Posterior vena cava (tissue), 2 donors: ENCODE data around the gene SMO. TPM values are rescaled to one million over a fixed set of nuclear protein-coding genes. Genes with fewer than 3 reads are reported as not detected.
A peak's percentile ranks its signal among the peaks of the same experiment; 100 is the strongest.
"Not testable (repeated sequence)": the region's sequence is repeated elsewhere in the genome, so short reads cannot be mapped to it uniquely, and the experiment has no call there.

Experiments used
- DNase-seq: peaks from one replicate; pipeline ENCODE4 v3.0.0-alpha.2; 2020; ENCODE audit warnings: low spot score
- intact Hi-C, 2 donors: fragments of 100-400 bp; cut with DNase I; formaldehyde crosslinking; loops; one replicate each; pipeline versions ENCODE4 v1.14.1 to v1.14.2; 2022 to 2023
- total RNA-seq, 2 donors: library from RNA; stranded (reverse); fragmentation: NEBNext Ultra II Directional; extraction: Animal tissue kit (Norgen Biotek cat#: 25700); gene quantifications; one replicate each; pipeline ENCODE4 v1.2.1, GENCODE V29; 2021
- donor health status: DM: yes; HTN: yes; CAD: no.
- donor health status: DM: yes; HTN: yes; CAD: no.

Gene SMO
- total RNA-seq, 2 donors from 2014 or later = 7.4 to 8.5 TPM

GRCh38 chr7:129168231-129169021 lies 20.0 kb upstream of the SMO start:
- DNase-seq = no peak
- intact Hi-C loops = no loop called here

DNA sequence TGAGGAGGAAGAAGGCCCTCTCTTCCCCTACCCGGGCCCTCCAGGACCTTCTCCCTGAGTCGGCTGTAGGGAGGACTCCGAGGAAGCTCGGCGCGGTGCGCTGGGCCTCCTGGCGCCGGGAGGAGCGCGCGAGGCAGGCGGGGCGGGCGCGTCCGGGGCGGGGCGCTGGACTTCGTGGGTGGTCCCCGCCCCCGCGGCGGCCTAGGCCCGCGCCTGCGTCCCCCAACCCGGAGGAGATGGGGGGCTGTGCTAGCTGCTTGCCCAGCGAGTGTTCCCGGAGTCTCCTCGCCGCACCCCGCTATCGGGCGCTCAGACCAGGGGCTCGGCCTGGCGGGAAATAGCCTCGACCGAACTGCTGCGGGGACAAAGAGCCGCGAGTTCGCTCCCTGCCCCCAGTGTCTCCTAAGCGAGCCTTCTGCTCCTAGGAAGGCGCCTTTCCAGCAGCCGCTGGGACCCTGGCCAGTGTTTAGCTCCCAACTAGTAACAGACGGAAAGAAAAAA lies 19.2 kb upstream of the SMO start:
- DNase-seq = peak; percentile 88
- intact Hi-C loops = no loop called here

- intact Hi-C loops = no loop called here
- no peak for DNase-seq
Measured at GRCh38 chr7:129169686-129170440, 18.6 kb upstream of the SMO start.

DNA sequence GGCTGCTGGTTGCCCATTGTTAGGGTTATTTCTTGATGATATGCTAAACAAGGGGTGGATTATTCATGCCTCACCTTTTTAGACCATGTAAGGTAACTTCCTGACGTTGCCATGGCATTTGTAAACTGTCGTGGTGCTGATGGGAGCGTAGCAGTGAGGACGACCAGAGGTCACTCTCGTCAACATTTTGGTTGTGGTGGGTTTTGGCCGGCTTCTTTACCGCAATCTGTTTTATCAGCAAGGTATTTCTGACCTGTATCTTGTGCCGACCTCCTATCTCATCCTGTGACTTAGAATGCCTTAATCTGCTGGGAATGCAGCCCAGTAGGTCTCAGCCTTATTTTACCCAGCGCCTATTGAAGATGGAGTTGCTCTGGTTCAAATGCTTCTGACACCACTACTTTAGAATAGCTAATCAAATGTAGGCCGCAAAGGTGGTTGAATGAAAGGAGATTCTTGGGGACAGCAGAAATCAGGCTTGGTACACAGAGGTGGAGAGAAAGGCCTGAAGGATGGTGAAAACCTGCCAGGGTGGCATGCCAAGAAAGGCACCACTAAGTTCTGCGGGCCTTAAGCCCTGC lies 17.9 kb upstream of the SMO start:
- intact Hi-C loops = no loop called here
- no peak for DNase-seq

DNA sequence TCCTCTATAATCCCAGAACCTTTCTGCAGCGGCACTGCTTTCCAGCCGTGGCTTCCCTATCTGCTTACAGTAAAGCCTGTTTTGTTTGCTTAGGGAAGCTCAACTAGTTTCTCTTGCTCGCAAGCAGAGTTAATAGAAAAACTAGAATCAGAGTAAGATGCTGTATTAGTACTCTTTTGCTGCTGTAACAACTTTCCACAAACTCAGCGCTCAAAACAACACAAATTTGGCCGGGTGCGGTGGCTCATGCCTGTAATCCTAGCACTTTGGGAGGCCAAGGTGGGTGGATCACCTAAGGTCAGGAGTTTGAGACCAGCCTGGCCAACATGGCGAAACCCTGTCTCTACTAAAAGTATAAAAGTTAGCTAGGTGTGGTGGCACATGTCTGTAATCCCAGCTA lies 14.6 kb upstream of the SMO start:
- intact Hi-C loops, DNase-seq: not testable (repeated sequence)

DNA sequence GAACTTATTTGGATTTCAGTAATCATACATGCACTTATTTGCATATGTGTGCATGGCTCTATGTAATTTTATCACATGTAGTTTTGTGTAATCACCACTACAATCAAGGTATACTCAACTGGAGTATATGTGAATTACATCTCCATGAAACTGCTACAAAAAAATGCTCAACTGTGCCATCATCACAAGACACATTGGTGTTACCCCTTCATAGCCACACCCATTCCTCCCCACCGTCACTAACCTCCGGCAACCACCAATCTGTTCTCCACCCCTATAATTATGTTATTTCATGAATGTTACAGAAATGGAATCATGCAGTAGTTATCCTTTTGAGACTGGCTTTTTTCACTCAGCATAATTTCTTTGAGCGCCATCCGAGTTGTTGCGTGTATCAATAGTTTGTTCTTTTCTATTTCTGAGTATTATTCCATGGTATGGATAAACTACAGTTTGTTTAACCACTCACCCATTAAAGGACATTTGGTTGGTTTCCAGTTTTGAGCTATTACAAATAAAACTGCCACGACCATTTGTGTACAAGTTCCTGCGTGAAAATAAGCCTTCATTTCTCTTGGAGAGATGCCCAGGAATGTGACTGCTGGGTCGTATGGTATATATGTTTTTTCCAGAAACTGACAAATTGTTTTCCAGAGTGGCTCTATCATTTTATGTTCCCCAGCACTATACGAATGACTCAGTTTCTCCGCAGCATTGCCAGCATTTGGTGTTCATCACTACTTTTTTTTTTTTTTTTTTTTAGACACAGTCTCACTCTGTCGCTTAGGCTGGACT lies 11.3 kb upstream of the SMO start:
- intact Hi-C loops = no loop called here
- DNase-seq = no peak

DNA sequence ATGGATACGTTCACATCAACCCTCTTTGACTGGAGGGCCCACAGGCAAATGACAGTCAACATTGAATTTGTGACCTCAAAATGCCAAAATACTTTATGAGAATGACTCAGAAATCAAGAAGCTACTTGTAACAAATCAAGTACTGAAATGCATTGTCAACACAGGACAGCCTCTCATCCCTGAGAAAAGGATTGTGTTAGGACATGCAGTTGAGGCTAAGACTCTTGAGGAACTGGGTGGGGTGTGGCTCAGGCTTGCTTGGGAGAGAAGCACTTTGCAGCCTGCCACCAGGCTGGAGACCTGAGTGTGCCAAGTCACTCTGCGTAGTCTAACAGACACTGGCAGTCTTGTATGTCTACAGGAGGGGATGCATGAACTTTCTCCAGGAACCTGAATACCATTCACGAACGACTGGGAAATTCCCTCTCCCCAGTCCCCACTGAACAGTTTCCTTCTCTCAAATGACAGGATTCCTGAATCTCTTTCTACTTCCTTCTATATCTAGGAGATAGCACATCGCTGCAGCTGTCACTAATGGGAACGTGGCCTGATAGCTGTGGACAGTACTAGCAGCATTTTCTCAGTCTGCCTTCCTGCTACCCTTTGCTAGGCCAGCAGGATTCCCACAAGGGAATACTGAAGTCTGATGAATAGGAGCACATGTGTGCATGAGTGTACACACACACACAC lies 3.3 kb upstream of the SMO start:
- no peak for DNase-seq
- intact Hi-C loops = no loop called here

- no peak for DNase-seq
- intact Hi-C loops = no loop called here
Measured at GRCh38 chr7:129186749-129187260, 1.6 kb upstream of the SMO start.

DNA sequence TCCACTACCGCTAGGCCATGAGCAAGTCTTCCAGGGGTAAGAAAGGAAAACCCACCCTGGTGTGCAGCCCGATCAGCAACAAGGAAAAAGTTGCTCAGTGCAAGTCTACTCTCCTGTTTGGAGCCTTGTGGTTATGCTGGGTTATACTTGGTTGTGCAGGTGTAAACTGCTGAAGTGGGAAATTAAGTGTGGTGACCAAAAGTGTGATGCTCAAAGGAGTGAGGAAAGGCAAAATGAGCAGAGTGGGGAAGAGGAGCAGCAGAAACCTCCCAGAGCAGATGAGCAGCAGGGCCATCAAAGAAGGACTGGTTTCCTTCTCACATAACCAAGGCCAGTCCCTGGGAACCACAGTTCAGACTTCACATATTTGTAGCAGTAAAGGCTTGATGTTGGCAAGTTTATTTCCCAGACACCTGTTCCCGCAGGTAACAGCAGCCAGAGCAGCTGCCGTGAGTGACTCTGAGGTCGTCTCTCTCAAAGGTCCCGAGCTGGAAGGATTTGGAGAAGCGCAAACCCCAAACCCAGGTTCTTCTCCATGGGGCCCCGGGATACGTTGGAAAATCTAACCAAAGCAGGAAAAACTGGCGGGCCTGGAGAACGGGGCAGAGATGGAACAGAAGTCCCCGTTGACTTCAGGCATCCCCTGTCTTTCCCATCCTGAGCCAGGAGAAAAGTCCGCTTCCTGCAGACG lies 607 bp upstream of the SMO start:
- DNase-seq = no peak
- intact Hi-C loops = no loop called here

DNA sequence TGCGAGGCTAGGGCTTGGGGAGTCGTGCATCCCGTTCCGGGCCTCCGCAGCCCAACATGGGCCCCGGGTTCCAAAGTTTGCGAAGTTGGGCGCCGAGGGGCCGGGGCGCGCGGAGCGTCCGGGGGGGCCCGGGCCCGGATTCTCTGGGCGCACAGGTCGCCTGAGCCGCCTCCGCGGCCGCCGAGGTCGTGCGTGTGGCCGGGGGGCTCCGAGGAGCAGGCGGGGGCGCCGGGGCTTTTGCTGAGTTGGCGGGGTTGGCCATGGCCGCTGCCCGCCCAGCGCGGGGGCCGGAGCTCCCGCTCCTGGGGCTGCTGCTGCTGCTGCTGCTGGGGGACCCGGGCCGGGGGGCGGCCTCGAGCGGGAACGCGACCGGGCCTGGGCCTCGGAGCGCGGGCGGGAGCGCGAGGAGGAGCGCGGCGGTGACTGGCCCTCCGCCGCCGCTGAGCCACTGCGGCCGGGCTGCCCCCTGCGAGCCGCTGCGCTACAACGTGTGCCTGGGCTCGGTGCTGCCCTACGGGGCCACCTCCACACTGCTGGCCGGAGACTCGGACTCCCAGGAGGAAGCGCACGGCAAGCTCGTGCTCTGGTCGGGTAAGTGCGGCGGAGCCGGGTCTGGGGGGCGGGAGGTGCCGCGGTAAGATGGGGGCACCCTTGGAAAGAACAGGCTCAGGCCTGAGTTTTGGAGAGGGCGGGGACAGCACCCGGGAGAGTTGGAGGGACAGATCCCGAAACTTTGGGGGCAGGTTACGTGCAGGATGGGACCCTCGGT lies 643 bp downstream of the SMO start:
- DNase-seq = no peak
- intact Hi-C loops = no loop called here

GRCh38 chr7:129189661-129190310 lies 1.4 kb downstream of the SMO start:
- DNase-seq = no peak
- intact Hi-C loops = no loop called here

GRCh38 chr7:129191272-129191671 lies 2.8 kb downstream of the SMO start:
- DNase-seq = no peak
- intact Hi-C loops = no loop called here

- DNase-seq = no peak
- intact Hi-C loops = no loop called here
Measured at GRCh38 chr7:129193892-129194291, 5.5 kb downstream of the SMO start.

GRCh38 chr7:129197771-129198170 lies 9.3 kb downstream of the SMO start:
- intact Hi-C loops = no loop called here
- no peak for DNase-seq

DNA sequence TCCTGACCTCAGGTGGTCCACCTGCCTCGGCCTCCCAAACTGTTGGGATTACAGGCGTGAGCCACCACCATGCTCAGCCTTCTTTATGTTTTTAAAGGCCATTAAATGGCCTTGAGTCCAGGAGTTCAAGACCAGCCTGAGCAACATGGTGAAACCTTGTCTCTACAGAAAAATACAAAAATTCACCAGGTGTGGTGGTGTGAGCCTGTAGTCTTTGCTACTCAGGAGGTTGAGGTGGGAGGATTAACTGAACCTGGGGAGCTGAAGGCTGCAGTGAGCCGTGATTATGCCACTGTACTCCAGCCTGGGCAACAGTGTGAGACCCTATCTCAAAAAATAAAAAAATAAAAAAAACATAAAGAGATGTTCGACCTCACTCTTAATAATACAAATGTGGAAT lies 11.0 kb downstream of the SMO start:
- intact Hi-C loops = no loop called here
- no peak for DNase-seq

- DNase-seq = no peak
- intact Hi-C loops = no loop called here
Measured at GRCh38 chr7:129202058-129202777, 13.8 kb downstream of the SMO start.
